Prostate gland (tissue), 2 donors: ENCODE data around the gene ADAM15. TPM values are rescaled to one million over a fixed set of nuclear protein-coding genes. Genes with fewer than 3 reads are reported as not detected.

ENCODE experiments used
- DNase-seq: peaks from one replicate; pipeline ENCODE4 v3.0.0-alpha.2; 2019; ENCODE audit warnings: low spot score
- H3K27ac ChIP-seq, 2 donors: fragments of 200-600 bp; sonication (generic); 2 replicates each; pipeline ENCODE4 v1.5.1; 2017 to 2019
- H3K27me3 ChIP-seq: fragments of 200-600 bp; sonication (generic); replicated peaks from 2 replicates; pipeline ENCODE4 v1.5.1; 2019; ENCODE audit not compliant: insufficient read depth
- H3K36me3 ChIP-seq, 2 donors: fragments of 200-600 bp; sonication (generic); 1 replicate in 1 of 2; 2 replicates in 1 of 2; pipeline versions ENCODE4 v1.5.1 to v1.8.1; 2017 to 2019
- H3K4me1 ChIP-seq: fragments of 200-600 bp; sonication (generic); replicated peaks from 2 replicates; pipeline ENCODE4 v1.5.1; 2019
- H3K4me3 ChIP-seq, 2 donors: fragments of 200-600 bp; sonication (generic); 2 replicates each; pipeline ENCODE4 v1.5.1; 2017 to 2019
- H3K9me3 ChIP-seq: fragments of 200-600 bp; sonication (generic); 2 replicates; pipeline ENCODE4 v1.5.1; 2017
- POLR2A ChIP-seq: fragments of 450-650 bp; IDR thresholded peaks from one replicate; pipeline ENCODE4 v1.6.1; 2016; ENCODE audit warnings: antibody characterized with exemption, mild to moderate bottlenecking
- POLR2AphosphoS5 ChIP-seq: sonication (generic); formaldehyde crosslinking; IDR thresholded peaks from one replicate; pipeline ENCODE4 v1.6.1; 2017; ENCODE audit warnings: antibody characterized with exemption
- WGBS: methylation state at CpG from one replicate; pipeline ENCODE4 v1.1.5; 2018; 5-methylcytosine and 5-hydroxymethylcytosine counted together
- intact Hi-C: fragments of 100-400 bp; cut with DNase I; formaldehyde crosslinking; loops from one replicate; pipeline ENCODE4 v1.14.2; 2022
- total RNA-seq, 2 donors: library from RNA; depleted of rRNA; stranded (reverse); fragments of >200 nt; gene quantifications; one replicate each; pipeline ENCODE4 v1.1.0, GENCODE V29; 2016
- TF ChIP-seq, protein P1 (sequence below), 4 experiments: fragments of 200-600 bp in 2 of 4; fragments of 450-650 bp in 2 of 4; sonication (generic) in 2 of 4; IDR thresholded peaks; 1 replicate in 3 of 4; 2 replicates in 1 of 4; pipeline ENCODE4 v1.5.1; 2016 to 2019; ENCODE audit warnings: antibody characterized with exemption in 4 of 4, mild to moderate bottlenecking in 2 of 4, moderate library complexity in 2 of 4

The ADAM15 gene
- total RNA-seq, 2 donors from 2014 or later: 72.5 to 138 TPM

DNA sequence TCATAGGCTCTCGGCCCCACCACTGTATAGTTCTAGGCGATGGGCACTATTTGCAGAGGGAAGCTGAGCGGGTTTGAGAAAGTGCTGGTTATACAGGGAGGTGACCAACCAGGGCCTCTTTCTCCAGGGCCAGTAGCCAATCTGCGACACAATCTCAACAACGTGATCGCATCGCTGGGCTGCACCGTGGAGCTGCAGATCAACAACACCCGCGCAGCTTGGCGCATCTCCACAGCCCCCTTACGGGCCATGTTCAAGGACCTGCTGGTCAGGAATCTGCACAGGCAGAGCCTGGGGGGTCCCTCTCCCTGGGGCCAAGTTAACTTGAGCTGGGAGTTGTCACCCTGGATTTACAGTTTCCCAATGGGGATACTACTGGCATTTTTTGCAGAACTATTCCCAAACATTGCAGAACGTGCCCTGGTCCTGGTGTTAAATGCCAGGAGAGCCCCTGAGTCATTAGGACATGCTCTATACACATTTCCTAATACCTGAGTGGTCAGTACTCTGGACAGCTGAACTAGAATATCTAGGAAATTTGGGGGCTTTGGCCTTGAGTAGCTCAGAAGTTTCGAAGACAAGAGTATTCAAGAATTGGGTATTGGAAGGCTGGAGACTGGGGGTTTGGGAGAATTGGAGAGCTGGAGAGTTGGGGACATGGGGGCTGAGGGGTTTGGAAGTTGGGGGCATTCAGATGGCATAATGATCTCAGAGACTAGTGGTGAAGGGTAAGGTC, 10.6 kb upstream of the ADAM15 start:
- intact Hi-C loops: no loop called here
- Histone ChIP-seq H3K4me3 (no peak overlapping the region), H3K9me3 (no peaks in the 10 kb centered on the region), H3K36me3 (no peaks in the 10 kb centered on the region), H3K27me3 (no peaks in the 10 kb centered on the region), H3K4me1 (peaks cover 5% of the 10 kb centered on the region), H3K27ac (no peak overlapping the region)
- TF ChIP-seq, protein P1, sequence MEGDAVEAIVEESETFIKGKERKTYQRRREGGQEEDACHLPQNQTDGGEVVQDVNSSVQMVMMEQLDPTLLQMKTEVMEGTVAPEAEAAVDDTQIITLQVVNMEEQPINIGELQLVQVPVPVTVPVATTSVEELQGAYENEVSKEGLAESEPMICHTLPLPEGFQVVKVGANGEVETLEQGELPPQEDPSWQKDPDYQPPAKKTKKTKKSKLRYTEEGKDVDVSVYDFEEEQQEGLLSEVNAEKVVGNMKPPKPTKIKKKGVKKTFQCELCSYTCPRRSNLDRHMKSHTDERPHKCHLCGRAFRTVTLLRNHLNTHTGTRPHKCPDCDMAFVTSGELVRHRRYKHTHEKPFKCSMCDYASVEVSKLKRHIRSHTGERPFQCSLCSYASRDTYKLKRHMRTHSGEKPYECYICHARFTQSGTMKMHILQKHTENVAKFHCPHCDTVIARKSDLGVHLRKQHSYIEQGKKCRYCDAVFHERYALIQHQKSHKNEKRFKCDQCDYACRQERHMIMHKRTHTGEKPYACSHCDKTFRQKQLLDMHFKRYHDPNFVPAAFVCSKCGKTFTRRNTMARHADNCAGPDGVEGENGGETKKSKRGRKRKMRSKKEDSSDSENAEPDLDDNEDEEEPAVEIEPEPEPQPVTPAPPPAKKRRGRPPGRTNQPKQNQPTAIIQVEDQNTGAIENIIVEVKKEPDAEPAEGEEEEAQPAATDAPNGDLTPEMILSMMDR (IDR thresholded peaks at IDR 0.05): no peak
- TF ChIP-seq POLR2AphosphoS5: no peak
- TF ChIP-seq POLR2A: no peak
- no peak for DNase-seq
- WGBS: 83% methylated on average over 14 of the region's 14 CpGs

DNA sequence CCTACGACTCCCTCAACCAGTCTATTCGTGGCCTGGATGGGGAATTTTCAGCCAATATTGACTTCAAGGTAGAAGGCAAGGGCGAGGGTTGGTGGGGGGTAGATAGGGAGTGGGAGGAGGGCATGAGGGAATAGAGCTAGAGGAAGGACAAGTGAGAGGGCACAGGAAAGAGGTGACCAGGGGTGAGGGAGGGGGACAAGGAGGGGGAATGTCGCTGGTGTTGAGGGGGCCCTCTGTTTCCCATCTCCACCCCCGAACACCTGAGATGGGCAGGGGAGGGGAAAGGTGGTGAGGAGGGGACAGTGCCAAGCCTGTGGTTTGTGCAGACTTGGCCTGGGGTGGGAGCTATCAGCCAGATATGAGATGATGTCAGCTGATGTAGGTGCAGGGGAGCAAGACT, 8.3 kb upstream of the ADAM15 start:
- WGBS: 78% methylated on average over 5 of the region's 5 CpGs

DNA sequence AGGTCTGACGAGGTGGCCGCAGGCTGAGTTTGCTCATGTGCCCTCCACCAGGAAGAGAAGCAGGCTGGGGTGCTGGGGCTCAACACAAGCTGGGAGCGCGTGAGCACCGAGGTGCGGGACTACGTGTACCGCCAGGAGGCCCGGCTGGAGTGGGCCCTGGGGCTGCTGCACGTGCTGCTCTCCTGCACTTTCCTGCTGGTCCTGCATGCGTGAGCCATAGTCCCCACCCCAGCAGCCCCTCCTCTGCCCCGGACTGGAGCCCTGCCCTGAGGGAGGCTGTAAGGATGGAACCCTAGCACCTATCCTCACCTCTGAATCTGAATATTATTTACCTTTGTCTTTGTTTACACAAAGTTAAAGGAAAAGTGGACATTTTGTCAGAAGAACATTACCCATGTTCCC, 7.8 kb upstream of the ADAM15 start:
- no peaks in the 10 kb centered on the region for H3K27me3 ChIP-seq
- H3K36me3 ChIP-seq: no peaks in the 10 kb centered on the region
- peaks cover 5% of the 10 kb centered on the region for H3K4me1 ChIP-seq
- no peak overlapping the region for H3K4me3 ChIP-seq
- no peaks in the 10 kb centered on the region for H3K9me3 ChIP-seq
- intact Hi-C loops: no loop called here
- DNase-seq: no peak
- 54% methylated on average over 12 of the region's 12 CpGs for WGBS
- no peak overlapping the region for H3K27ac ChIP-seq
- no peak for TF ChIP-seq POLR2A
- no peak for TF ChIP-seq POLR2AphosphoS5
- TF ChIP-seq, protein P1 (IDR thresholded peaks at IDR 0.05): no peak

More for the DNA sequence above, 8.3 kb upstream of the ADAM15 start:
- no peaks in the 10 kb centered on the region for H3K9me3 ChIP-seq
- no peak for DNase-seq
- TF ChIP-seq POLR2AphosphoS5 (no peak), POLR2A (no peak)
- TF ChIP-seq, protein P1 (IDR thresholded peaks at IDR 0.05): no peak
- H3K27ac ChIP-seq: no peak overlapping the region
- intact Hi-C loops: no loop called here
- no peaks in the 10 kb centered on the region for H3K36me3 ChIP-seq
- no peak overlapping the region for H3K4me3 ChIP-seq
- H3K4me1 ChIP-seq: peaks cover 5% of the 10 kb centered on the region
- H3K27me3 ChIP-seq: no peaks in the 10 kb centered on the region

DNA sequence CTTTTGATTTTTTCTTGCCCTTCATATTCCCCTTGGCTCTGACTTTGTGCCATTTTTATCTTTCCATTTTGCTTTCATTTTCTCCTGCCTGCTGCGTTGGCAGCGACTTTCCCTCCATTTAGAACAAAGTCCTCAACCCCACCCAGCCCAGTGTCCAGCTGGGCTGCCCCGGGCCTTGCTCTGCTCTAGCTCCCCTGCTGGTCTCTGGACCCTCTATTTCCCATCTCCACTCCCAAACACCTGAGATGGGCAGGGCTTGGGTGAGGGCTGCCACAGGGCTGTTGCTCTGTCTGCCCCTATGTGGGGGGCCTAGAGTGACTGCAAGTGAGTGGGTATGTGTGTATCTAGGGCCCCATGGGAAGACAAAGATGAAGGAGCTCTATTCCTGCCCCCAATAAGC, 7.3 kb upstream of the ADAM15 start:
- no peaks in the 10 kb centered on the region for H3K27me3 ChIP-seq
- intact Hi-C loops: no loop called here
- H3K4me3 ChIP-seq: no peak overlapping the region
- H3K9me3 ChIP-seq: no peaks in the 10 kb centered on the region
- no peak overlapping the region for H3K27ac ChIP-seq
- 82% methylated on average over 3 of the region's 3 CpGs for WGBS
- TF ChIP-seq, protein P1 (IDR thresholded peaks at IDR 0.05): no peak
- no peak for TF ChIP-seq POLR2A
- no peak for TF ChIP-seq POLR2AphosphoS5
- H3K36me3 ChIP-seq: no peaks in the 10 kb centered on the region
- DNase-seq: no peak
- H3K4me1 ChIP-seq: peaks cover 9% of the 10 kb centered on the region

DNA sequence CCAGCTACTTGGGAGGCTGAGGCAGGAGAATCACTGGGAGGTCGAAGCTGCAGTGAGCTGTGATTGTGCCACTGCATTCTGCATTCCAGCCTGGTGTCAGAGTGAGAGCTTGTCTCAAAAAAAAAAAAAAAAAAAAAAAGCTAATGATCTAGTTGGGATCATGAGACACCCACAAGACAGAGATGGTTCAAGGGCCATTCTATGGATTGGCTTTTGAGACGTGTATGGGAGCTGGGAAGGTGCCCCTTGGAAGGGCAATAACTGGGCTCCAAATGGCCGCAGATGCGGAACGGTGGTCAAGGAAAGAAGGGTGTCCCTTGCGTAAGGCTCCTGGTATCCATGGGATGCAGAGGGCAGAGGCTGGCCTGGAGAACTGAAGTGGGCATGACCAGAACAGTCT, 6.8 kb upstream of the ADAM15 start:
- H3K9me3 ChIP-seq: no peaks in the 10 kb centered on the region
- no peak for DNase-seq
- intact Hi-C loops: no loop called here
- WGBS: 89% methylated on average over 6 of the region's 6 CpGs
- H3K36me3 ChIP-seq: no peaks in the 10 kb centered on the region
- H3K4me3 ChIP-seq: no peak overlapping the region
- no peaks in the 10 kb centered on the region for H3K27me3 ChIP-seq
- no peak for TF ChIP-seq POLR2AphosphoS5
- TF ChIP-seq, protein P1 (IDR thresholded peaks at IDR 0.05): no peak
- TF ChIP-seq POLR2A: no peak
- no peak overlapping the region for H3K27ac ChIP-seq
- peaks cover 10% of the 10 kb centered on the region for H3K4me1 ChIP-seq
